GM12891 (cell line): Measurements from ENCODE around the gene CDC25B.

Source experiments
- PAX5 ChIP-seq: IDR thresholded peaks from 2 replicates; pipeline ENCODE4 v1.6.1; 2011; ENCODE audit warnings: low read length, moderate library complexity, mild to moderate bottlenecking; ENCODE audit not compliant: insufficient read depth, severe bottlenecking
- POLR2A ChIP-seq: IDR thresholded peaks from 2 replicates; pipeline ENCODE4 v1.6.1; 2011; ENCODE audit warnings: low read depth, low read length, control low read depth
- POLR2AphosphoS5 ChIP-seq: IDR thresholded peaks from 2 replicates; pipeline ENCODE4 v1.6.1; 2011; ENCODE audit warnings: low read depth, low read length, control low read depth
- SPI1 ChIP-seq: IDR thresholded peaks from 2 replicates; pipeline ENCODE4 v1.6.1; 2011; ENCODE audit warnings: low read depth, low read length, control low read depth
- TAF1 ChIP-seq: IDR thresholded peaks from 2 replicates; pipeline ENCODE4 v1.6.1; 2011; ENCODE audit warnings: low read depth, low read length, control low read depth

DNA sequence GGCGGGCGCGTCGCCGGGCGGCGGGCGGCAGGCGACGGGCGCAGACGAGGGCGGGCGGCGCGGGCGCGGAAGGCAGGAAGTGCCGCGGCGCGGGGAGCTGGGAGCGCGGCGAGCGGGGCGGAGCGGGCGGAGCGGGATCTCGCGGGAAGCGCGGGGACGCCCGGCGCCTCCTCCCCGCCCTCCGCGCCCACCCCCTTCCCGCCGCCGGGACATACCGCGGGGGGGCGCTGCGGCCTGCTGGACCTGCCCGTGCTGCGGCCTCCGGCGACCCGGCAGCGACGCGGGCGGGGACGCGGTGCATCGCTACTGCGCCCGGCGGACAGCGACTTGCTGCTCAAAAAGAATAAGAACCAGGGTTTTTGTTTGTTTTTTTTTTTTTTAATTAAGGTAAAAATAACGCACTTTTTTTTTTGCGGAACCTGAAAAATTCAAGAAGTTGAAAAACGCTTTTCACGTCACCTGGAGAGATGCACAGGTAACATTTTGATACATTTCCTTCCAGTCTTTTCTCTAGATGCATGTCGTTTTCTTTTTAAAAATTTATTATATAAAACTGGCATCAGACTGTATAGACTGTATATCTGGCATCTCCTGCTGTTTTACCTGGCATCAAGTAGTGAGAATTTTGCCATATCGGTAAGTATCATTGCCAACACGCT, 9.3 kb upstream of the CDC25B start, which contains the start of gene CENPB:
- no peak for TF ChIP-seq TAF1
- TF ChIP-seq POLR2AphosphoS5, result no peak
- no peak for TF ChIP-seq POLR2A
- TF ChIP-seq SPI1, result no peak
- no peak for TF ChIP-seq PAX5
